GM19025 (cell line): ENCODE measurements around the gene COL7A1.

Experiments
- ATAC-seq: cut with Tn5 transposase; IDR thresholded peaks from one replicate; pipeline ENCODE4 v1.9.1; 2021; ENCODE audit warnings: mild to moderate bottlenecking, low read depth, moderate library complexity; ENCODE audit not compliant: unreplicated experiment

The COL7A1 gene

DNA sequence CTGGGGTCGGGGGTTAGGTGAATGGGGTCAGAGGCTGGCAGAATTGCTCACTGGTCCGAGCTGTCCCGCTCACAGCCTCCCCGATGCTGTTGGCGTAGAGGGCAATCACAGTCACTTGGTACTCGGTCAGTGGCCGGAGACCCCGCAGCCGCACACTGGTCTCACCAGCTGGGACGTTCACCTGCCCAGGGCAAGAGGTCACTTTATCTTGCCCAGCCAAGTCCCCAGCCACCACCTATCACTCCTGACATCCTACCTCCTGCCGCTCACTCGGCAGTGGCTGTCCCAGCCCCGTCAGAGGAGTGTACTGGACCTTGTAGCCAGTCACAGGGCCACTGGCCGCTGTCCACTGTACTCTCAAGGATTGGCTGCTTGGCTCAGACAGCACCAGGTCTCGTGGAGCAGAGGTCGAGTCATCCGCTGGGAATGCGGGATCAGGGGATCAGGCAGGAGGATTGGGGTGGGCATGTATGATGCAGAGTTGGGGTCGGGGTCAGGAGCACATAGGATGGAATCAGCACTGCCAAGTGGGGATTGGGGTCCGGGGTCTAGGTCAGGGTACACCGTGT lies 2.5 kb downstream of the COL7A1 start:
- ATAC-seq, result no peak

DNA sequence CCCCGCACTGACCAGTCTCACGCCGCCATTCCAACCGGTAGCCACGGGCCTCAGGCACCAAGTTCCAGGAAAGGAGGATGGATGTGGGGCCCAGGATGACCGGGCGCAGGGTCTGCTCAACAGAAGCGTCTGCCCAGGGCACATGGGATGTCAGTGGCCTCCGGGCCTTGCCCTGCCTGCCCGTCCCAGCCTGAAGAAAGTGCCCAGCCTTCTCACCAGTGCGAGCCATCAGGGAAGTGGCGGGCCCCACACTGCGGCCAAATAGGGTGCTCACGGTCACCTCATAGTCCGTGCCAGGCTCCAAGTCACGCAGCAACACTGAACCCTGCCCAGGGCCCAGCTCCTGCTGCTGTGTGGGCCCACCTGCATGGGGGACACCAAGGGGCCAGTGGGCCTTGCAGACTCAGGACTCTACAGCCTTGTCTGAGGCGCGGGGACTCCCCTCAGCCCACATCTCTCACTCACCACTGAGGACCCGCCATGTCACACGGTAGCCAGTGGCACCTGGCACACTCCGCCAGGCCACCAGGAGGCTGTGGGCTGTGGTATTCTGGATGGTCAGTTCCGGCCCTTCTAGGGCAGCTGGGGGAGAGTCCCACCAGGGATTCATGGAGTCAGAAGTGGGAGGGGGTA lies 3.1 kb downstream of the COL7A1 start:
- no peak for ATAC-seq

DNA sequence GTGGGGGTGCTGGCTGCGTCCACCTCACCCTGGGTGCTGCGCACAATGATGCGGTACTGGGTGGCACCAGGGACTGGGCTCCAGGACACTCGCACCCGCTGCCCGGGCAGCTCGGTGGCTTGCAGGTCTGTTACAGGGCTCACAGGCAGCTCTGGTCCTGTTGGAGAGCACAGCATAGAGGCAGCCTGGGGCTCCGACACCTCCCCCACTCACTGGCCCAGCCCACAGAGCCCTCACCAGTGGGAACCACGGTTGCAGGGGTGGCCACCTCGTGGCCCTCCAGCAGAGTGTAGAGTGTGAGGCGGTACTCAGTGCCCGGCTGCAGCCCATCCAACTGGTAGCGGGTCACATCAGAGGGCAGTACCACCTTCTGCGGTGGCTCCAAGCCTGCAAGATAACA lies 3.7 kb downstream of the COL7A1 start:
- ATAC-seq, result no peak

DNA sequence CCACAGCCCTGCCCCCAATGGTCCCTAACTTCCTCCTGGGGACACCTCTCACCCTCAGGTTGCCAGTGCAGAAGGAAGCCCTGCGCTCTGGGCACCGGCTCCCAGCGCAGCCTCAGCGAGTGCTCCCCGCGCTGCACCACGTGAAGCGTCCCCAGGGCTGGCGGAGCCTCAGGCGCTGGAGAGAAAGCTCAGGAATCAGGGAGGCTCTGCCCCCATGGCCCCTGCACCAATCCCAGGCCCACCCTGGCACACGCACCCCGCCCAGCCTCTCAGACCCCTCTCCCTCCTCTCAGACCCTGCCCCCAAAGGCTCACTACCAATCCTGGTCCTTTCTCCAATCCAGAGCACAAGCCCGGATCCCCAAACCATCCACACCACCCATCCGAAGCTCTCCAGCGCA lies 6.9 kb downstream of the COL7A1 start:
- no peak for ATAC-seq

DNA sequence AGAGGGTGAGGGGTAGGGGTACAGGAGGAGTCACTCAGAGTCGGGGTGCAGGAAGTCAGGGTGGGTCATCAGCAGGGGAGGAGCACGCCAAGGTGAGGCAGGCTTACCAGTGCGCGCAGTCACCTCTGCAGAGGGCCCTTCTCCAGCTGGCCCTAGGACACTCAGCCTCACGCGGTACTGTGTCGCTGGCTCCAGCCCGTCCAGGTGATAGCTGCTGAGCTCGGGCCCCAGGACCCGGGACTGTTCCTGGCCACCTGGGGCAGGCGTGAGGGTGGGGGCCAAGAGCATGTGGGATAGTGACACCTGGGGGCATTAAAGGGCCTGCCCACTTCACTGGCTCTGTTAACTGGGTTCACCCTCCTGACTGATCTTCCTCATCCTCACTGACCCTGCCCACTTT lies 7.4 kb downstream of the COL7A1 start:
- no peak for ATAC-seq

DNA sequence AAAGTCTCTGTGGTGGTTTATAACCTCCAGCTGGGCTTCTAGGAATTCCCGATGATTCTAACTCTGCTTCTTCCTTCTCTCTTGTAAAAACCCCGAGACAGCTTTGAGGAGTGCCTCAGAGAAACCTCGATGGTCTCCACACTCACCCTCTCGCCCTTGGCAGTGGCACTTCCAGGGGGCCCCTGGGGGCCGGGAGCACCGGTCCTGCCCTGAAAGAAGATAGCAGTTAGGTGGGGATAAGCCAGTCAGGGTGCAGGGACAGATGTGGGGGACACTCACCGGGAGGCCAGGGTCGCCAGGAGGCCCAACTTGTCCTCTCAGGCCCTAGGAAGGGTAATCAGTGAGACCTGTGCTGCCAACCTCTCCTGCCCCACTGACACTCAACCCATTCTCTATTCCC lies 9.7 kb downstream of the COL7A1 start:
- no peak for ATAC-seq

DNA sequence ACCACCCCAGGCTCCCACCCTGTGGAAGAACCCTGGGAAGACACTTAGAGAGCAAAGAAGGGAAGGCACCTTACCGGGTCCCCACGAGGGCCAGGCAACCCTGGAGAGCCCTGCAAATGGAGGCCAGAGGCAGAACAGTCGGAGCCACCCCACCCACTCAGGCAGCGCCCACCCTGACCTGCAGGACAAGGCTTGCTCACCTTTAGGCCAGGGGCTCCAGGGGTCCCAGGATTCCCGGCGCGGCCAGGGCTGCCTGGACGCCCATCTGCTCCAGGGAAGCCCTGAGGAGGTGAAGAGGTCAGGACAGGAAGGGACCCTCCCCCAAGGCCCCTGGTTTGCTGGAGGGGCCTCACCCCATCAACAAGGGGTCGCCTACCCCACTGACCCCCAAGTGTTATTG lies 10.3 kb downstream of the COL7A1 start:
- ATAC-seq, result no peak

DNA sequence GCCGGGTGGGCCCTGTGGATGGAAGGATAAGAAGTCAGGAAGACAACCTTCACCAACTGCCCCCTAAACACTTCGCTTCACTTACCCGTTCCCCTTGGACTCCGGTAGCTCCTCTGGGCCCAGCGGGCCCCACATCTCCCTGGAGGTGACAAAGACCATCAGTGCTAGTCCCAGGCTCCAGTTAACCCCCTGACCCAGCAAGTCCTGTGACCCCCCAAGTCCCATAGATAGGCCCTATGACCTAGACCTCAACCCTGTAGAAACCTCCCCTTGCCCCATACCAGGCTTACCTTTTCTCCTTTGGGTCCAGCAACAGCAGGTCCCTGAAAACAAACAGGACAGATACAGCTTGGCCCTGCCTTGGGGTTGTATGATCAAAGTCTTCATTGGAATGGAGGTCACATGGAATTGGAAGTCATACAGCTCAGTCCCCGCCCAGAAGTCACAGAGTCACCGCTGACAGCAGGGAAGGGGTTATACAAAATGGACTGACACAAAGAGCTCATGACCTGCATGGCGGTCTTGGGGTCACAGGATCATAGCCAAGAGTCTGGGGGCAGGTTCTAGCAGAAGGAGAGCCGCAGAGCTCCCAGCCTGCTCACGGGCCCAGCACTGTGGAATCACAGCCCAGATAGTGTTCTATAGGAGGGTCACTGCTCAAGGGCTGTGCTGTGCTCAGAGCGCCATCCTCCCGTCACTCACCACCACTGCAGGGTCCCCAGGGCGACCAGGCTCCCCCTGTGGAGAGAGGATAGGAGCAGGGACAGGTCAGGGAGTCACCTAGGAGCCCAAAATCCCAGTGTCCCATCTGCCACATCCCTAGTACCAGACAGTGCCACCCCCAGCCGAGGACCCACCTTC lies 13.3 kb downstream of the COL7A1 start:
- no peak for ATAC-seq

DNA sequence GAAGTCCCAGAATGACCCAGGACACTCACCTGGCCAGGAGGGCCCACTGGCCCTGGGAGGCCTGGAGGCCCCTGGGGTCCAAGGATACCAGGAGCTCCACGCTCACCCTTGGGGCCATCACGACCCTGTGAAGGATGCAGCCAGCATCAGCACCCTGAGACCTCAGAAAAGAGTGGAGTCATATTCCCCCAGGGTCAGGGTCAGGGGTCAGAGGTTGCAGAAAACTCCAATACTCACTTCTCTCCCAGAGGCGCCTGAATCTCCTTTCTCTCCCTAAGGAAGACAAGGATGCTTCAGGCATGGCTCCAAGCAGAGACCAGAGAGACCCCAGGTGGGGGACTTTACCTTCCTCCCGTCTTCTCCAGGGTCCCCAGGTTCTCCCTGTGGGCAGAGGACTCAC lies 18.5 kb downstream of the COL7A1 start:
- ATAC-seq, result no peak

DNA sequence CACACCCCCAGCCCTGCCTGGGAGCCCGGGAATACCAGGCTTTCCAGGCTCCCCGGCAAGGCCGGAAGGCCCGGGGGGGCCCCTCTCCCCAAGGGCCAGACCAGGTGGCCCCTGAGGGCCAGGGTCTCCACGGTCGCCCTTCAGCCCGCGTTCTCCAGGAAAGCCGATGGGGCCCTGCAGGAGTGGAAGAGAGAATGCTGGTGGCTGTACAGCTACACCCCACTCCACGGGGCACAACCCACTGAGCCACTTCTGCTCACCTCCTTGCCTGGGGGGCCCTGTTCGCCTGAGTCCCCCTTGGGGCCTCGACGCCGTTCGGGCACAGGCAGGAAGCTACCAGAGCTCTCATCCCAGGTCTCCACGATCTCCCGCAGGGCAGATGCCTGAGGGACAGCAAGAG lies 19.8 kb downstream of the COL7A1 start:
- ATAC-seq, result no peak

DNA sequence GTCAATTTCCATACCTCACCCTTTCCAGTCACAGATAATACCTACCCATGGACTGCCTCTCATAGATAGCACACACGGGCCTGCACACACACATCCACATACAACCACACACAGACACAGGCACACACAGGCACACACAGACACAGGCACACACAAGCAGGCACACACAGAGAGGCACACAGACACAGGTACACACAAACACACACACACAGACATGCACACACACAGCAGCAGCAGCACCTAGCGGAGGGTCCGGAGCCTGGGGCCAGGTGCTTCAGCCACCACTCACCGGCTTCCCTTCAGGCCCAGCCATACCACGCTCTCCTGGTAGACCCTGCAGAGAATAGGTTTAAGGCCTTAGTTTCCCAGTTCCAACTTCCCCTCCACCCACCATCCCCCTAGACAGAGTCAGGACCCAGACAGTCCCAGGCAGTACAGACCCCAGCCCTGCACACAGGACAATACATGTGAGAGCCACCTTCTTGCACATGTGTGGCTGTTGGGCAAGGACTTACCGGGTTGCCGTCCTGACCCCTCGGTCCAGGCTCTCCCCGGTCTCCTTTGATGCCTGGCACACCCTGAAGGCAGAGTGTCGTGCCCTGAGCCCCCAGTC lies 21.1 kb downstream of the COL7A1 start:
- ATAC-seq, result no peak

DNA sequence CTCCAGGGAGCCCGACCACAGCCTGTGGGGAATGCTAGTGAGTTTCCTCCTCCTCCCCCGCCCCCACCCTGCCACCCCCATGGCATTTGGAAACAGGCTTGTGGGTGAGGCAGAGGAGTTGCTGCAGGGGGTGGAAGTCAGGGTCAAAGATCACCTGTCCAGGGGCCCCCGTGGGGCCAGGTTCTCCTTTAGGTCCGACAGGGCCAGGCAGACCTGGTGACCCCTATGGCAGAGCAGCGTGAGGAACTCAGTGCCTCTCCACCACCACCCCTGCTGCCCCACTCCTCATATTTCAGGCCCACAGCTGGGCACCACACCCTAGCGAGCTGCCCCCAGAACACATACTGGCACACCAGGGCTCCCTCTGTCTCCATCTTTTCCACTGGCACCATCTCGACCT lies 22.6 kb downstream of the COL7A1 start:
- no peak for ATAC-seq

DNA sequence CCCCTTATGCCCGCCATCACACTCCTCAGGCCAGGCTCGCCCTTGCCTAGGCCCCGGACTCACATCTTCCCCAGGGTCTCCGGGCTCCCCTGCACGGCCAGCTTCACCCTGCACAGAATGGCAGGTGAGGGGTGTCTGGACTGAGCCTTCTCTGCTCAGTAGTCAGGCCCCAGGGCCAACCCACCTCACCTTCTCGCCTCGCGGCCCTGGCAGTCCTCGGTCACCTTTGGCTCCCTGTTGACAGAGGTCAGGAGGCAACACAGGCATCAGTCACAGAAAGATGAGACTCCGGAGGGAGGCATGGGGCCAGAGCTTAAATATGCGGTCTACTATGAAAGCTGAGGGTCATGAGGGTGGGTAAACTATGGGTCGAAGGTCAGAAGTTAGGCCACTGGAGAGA lies 23.2 kb downstream of the COL7A1 start:
- ATAC-seq, result no peak

DNA sequence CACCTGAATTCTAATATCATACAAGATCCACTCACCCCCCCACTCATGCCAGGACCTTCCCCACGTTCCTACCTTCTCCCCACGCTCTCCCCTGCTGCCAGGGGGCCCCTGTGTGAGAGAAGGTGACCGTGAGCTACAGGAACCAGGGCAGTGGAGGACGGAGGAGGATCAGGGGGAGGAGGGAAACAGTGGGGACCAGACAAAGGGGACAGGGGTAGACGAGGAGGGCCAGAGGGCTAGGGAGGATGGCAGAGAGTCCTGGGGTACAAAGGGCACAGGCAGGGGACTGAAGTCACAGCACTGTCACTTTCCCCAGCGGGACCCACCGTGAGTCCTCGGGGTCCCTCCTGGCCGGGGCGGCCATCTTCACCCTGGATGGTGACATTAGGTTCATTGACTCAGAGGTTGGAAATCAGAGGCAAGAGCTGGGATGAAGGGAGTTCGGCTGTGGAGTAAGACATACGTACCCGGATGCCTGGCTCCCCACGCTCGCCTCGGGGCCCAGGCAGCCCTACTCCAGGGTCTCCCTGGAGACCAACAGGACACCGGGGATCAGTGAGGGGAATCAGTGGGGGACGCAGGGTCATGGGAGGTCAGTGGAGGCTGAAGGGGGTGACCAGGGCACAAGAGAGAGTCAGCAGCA lies 25.2 kb downstream of the COL7A1 start:
- ATAC-seq, result no peak

DNA sequence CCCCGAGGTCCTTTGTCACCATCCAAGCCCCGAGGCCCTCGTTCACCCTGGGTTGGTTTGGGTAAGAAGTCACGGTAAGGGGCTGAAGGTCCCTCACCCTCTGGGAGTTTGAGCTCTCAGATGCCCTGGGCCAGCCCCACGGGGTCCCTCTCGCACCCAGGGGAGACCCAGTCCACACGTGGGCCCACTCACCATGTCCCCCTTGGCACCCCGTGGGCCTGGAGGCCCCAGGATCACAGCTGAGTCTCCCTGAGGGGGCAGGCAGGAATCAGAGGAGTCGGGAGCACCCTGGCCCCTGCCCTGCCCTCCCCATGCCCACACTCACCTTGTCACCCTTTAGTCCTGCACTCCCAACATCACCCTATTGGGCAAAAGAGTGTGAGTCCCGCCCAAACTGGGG lies 25.7 kb downstream of the COL7A1 start:
- no peak for ATAC-seq

DNA sequence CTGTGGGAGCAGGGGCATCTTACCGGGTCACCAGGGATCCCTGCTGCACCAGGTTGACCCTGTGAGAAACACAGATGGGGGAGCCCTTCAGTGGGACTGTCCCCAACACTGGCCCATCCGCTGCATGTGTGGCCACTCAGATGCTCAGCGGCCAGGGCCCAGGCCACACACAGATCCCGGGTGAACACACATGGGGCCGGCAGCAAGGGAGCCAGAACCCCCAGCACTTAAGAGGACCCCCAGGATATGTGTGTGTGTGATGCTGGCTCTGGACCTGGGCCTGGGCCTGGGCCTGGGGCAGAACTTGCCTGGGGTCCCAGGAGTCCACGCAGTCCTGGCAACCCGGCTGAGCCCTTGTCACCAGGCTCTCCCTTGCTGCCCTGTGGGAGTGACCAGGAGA lies 26.7 kb downstream of the COL7A1 start:
- ATAC-seq, result no peak

DNA sequence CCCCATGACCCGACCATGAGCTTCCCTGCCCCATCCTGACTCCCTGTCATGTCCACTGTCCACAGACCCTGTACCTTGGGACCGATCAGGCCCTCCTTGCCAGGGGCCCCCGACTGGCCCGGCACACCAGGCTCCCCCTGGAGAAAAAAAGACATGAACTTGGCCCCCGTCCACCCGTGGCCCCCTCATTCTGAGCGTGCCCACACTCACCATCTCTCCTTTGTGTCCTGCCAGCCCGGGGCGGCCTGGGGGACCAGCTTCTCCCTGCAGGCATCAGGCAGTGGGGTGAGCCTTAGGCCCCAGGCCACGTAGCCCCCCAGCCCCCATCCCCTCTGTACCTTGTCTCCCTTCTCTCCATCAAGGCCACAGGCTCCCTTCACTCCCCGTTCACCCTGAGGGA lies 27.6 kb downstream of the COL7A1 start:
- ATAC-seq, result no peak

DNA sequence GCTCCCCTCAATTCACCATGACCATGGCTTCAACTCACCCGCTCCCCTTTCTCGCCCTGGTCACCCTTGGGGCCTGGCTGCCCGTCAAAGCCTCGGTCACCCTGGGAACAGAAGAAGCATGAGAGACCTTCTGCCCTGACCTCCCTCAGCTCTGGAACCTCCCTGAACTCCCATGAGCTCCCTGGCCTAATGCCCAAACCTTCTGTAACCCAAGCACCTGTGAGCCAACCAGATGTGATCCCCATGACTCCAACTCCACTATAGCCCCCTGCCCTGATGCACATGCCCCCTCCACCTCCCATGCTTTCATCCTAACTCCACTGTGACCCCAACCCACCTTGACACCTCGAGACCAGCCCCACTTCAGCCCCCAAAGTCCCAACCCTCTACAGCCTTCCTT lies 28.0 kb downstream of the COL7A1 start:
- no peak for ATAC-seq

DNA sequence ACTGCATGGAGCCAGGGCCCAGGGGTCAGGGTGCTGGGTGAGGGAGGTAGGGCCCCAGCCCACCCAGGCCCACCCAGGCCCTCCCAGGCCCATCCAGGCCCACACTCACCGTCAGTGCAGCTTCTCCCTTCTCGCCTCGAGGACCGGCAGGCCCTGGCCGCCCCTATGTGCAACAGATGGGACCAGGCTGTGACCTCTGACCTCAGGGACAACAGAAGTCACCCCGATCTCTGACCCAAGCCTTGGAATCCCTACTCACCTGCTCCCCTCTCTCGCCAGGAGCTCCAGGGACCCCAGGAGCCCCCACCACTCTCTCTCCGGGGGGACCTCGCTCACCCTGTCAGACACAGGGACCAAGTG lies 28.7 kb downstream of the COL7A1 start:
- ATAC-seq, result no peak

DNA sequence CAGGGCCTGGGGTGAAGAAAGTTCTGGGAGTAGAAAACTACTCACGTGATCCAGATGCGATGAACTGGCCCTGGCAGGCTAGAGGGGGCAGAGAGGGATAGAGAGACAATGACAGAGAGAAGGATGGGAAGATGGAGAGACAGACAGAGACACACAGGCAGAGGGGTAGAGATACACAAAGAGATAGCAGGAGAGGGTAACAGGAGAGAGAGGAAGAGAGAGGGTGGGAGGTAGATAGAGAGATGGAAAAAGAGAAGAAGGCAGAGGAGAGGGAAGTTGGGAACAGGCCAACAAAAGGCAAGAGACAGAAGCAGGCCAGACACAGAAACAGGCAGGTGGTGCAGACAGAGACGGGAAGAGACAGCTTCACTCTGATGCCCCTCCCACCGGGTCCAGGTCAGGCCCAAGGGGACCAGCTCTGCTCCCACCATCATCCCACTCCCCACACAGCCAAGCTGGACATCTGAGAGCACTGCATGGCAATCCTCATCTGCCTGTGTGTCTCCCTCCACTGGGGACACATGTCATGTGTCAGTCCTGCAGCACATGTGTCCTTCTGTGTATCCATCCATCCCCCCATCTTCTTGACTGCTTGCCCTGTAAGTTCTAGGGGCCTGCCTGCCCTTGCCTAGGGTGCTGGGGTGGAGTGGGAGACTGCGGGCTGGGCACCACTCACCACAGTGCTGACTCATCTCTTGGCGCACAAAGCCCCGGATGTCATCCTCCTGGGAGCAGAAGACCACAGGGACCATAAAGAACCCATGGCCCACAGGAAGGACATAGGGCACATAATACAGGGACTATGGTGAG lies 29.3 kb downstream of the COL7A1 start:
- no peak for ATAC-seq
